SJCRH30 (cell line): Measurements from ENCODE around the gene RHEB. TPM values are rescaled to one million over a fixed set of nuclear protein-coding genes. Genes with fewer than 3 reads are reported as not detected.

Source experiments
- DNase-seq, 2 experiments: peaks; one replicate each; pipeline ENCODE4 v3.0.0-alpha.2; 2015 to 2020
- H3K27ac ChIP-seq: fragments of 250-450 bp; sonication (Bioruptor Pico); 2 replicates; pipeline ENCODE4 v1.5.1; 2020; ENCODE audit warnings: mild to moderate bottlenecking, moderate library complexity
- H3K27me3 ChIP-seq: fragments of 250-450 bp; sonication (Bioruptor Pico); 2 replicates; pipeline ENCODE4 v1.5.1; 2020; ENCODE audit warnings: mild to moderate bottlenecking, moderate library complexity
- H3K36me3 ChIP-seq: fragments of 250-450 bp; sonication (Bioruptor Pico); 2 replicates; pipeline ENCODE4 v1.5.1; 2020; ENCODE audit warnings: mild to moderate bottlenecking, moderate library complexity
- H3K4me1 ChIP-seq: fragments of 250-450 bp; sonication (Bioruptor Pico); 2 replicates; pipeline ENCODE4 v1.5.1; 2020; ENCODE audit warnings: mild to moderate bottlenecking, moderate library complexity
- H3K4me3 ChIP-seq: fragments of 250-450 bp; sonication (Bioruptor Pico); 2 replicates; pipeline ENCODE4 v1.5.1; 2020; ENCODE audit warnings: mild to moderate bottlenecking, moderate library complexity
- H3K9me3 ChIP-seq: fragments of 250-450 bp; sonication (Bioruptor Pico); replicated peaks from 2 replicates; pipeline ENCODE4 v1.5.1; 2020; ENCODE audit warnings: mild to moderate bottlenecking, moderate library complexity
- total RNA-seq: library from RNA; depleted of rRNA; stranded (reverse); fragments of >200 nt; shearing (Covaris generic); gene quantifications from 2 replicates; pipeline ENCODE4 v1.2.3, GENCODE V29; 2014

RHEB gene
- total RNA-seq, 1 experiment from 2014 or later = 149 TPM

GRCh38 chr7:151484971-151485707 lies 34.6 kb downstream of the RHEB start:
- Histone ChIP-seq H3K27me3 (no peaks in the 10 kb centered on the region), H3K36me3 (peaks cover 73% of the 10 kb centered on the region), H3K27ac (no peak overlapping the region), H3K9me3 (no peaks in the 10 kb centered on the region), H3K4me1 (no peaks in the 10 kb centered on the region), H3K4me3 (no peak overlapping the region)
- DNase-seq = no peak

GRCh38 chr7:151483711-151483983 lies 36.0 kb downstream of the RHEB start:
- peaks cover 65% of the 10 kb centered on the region for H3K36me3 ChIP-seq
- no peaks in the 10 kb centered on the region for H3K27me3 ChIP-seq
- no peak for DNase-seq

GRCh38 chr7:151482883-151483710 lies 36.6 kb downstream of the RHEB start:
- peaks cover 64% of the 10 kb centered on the region for H3K36me3 ChIP-seq
- H3K27ac ChIP-seq = no peak overlapping the region
- H3K27me3 ChIP-seq = no peaks in the 10 kb centered on the region
- H3K4me1 ChIP-seq = no peaks in the 10 kb centered on the region
- H3K9me3 ChIP-seq = no peaks in the 10 kb centered on the region
- H3K4me3 ChIP-seq = no peak overlapping the region
- DNase-seq = no peak

More at GRCh38 chr7:151483711-151483983, 36.0 kb downstream of the RHEB start:
- no peak overlapping the region for H3K4me3 ChIP-seq
- H3K9me3 ChIP-seq = no peaks in the 10 kb centered on the region
- H3K4me1 ChIP-seq = no peaks in the 10 kb centered on the region
- no peak overlapping the region for H3K27ac ChIP-seq

GRCh38 chr7:151481650-151482505 lies 37.8 kb downstream of the RHEB start:
- Histone ChIP-seq H3K36me3 (peaks cover 69% of the 10 kb centered on the region), H3K27me3 (no peaks in the 10 kb centered on the region), H3K27ac (no peak overlapping the region), H3K9me3 (no peaks in the 10 kb centered on the region), H3K4me1 (no peaks in the 10 kb centered on the region), H3K4me3 (no peak overlapping the region)
- no peak for DNase-seq

- Histone ChIP-seq H3K27me3 (no peaks in the 10 kb centered on the region), H3K9me3 (no peaks in the 10 kb centered on the region), H3K4me3 (no peak overlapping the region), H3K4me1 (no peaks in the 10 kb centered on the region), H3K36me3 (peaks cover 50% of the 10 kb centered on the region), H3K27ac (no peak overlapping the region)
- DNase-seq = no peak
Measured at GRCh38 chr7:151477867-151478266, 41.8 kb downstream of the RHEB start.

- Histone ChIP-seq H3K9me3 (no peaks in the 10 kb centered on the region), H3K27ac (no peak overlapping the region), H3K27me3 (no peaks in the 10 kb centered on the region), H3K4me3 (no peak overlapping the region), H3K4me1 (no peaks in the 10 kb centered on the region), H3K36me3 (peaks cover 68% of the 10 kb centered on the region)
- DNase-seq = no peak
Measured at GRCh38 chr7:151472644-151473380, 46.9 kb downstream of the RHEB start.

- no peaks in the 10 kb centered on the region for H3K9me3 ChIP-seq
- H3K4me3 ChIP-seq = no peak overlapping the region
- peaks cover 61% of the 10 kb centered on the region for H3K36me3 ChIP-seq
- H3K27ac ChIP-seq = no peak overlapping the region
- no peaks in the 10 kb centered on the region for H3K4me1 ChIP-seq
- DNase-seq = no peak
- no peaks in the 10 kb centered on the region for H3K27me3 ChIP-seq
Measured at GRCh38 chr7:151470711-151471110, 49.0 kb downstream of the RHEB start.

GRCh38 chr7:151469281-151469680 lies 50.4 kb downstream of the RHEB start:
- H3K4me1 ChIP-seq = no peaks in the 10 kb centered on the region
- H3K4me3 ChIP-seq = no peak overlapping the region
- no peaks in the 10 kb centered on the region for H3K27me3 ChIP-seq
- peaks cover 66% of the 10 kb centered on the region for H3K36me3 ChIP-seq
- no peak overlapping the region for H3K27ac ChIP-seq
- DNase-seq = no peak
- no peaks in the 10 kb centered on the region for H3K9me3 ChIP-seq

GRCh38 chr7:151468217-151469018 lies 51.3 kb downstream of the RHEB start:
- Histone ChIP-seq H3K9me3 (no peaks in the 10 kb centered on the region), H3K36me3 (peaks cover 61% of the 10 kb centered on the region), H3K4me1 (no peaks in the 10 kb centered on the region), H3K27ac (no peak overlapping the region), H3K27me3 (no peaks in the 10 kb centered on the region), H3K4me3 (no peak overlapping the region)
- DNase-seq = no peak

- Histone ChIP-seq H3K27me3 (no peaks in the 10 kb centered on the region), H3K36me3 (peaks cover 40% of the 10 kb centered on the region), H3K27ac (no peak overlapping the region), H3K4me1 (peaks cover 5% of the 10 kb centered on the region; the same call in 1 of the 2 replicates), H3K4me3 (no peak overlapping the region), H3K9me3 (no peaks in the 10 kb centered on the region; the same call in 1 of the 2 replicates)
- no peak for DNase-seq
Measured at GRCh38 chr7:151465169-151465568, 54.5 kb downstream of the RHEB start.

- H3K36me3 ChIP-seq = peaks cover 17% of the 10 kb centered on the region
- no peak overlapping the region for H3K4me3 ChIP-seq
- no peaks in the 10 kb centered on the region; the same call in 1 of the 2 replicates for H3K9me3 ChIP-seq
- no peak overlapping the region for H3K27ac ChIP-seq
- no peak for DNase-seq
- H3K27me3 ChIP-seq = no peaks in the 10 kb centered on the region
- peaks cover 12% of the 10 kb centered on the region for H3K4me1 ChIP-seq
Measured at GRCh38 chr7:151462306-151462779, 57.4 kb downstream of the RHEB start.

GRCh38 chr7:151461942-151462230 lies 57.8 kb downstream of the RHEB start:
- Histone ChIP-seq H3K9me3 (no peaks in the 10 kb centered on the region; the same call in 1 of the 2 replicates), H3K4me3 (no peak overlapping the region)
- DNase-seq = peak in 1 of 2 experiments; percentile 17

GRCh38 chr7:151461096-151461941 lies 58.4 kb downstream of the RHEB start:
- H3K27ac ChIP-seq = no peak overlapping the region
- H3K9me3 ChIP-seq = no peaks in the 10 kb centered on the region; the same call in 1 of the 2 replicates
- no peak overlapping the region for H3K4me3 ChIP-seq
- no peak for DNase-seq
- peaks cover 12% of the 10 kb centered on the region for H3K4me1 ChIP-seq
- H3K36me3 ChIP-seq = peaks cover 15% of the 10 kb centered on the region
- H3K27me3 ChIP-seq = no peaks in the 10 kb centered on the region

More at GRCh38 chr7:151461942-151462230, 57.8 kb downstream of the RHEB start:
- peaks cover 17% of the 10 kb centered on the region for H3K36me3 ChIP-seq
- H3K27me3 ChIP-seq = no peaks in the 10 kb centered on the region
- peaks cover 12% of the 10 kb centered on the region for H3K4me1 ChIP-seq
- no peak overlapping the region for H3K27ac ChIP-seq
